Measurements from ENCODE around the gene ADGRB3. TPM values are rescaled to one million over a fixed set of nuclear protein-coding genes. Genes with fewer than 3 reads are reported as not detected.

The ADGRB3 gene
- total and polyA plus RNA-seq, 7 donors: 0.10 to 0.39 (median 0.21) TPM; not detected in 1

- Histone ChIP-seq H3K27me3 (ENCODE audit: insufficient read depth in 3 of 3, low read length in 2 of 3) (no peaks in the 10 kb centered on the region), H3K9me3 (no peaks in the 10 kb centered on the region), H3K4me3 (no peak overlapping the region), H3K4me1 (no peaks in the 10 kb centered on the region), H3K27ac (no peak overlapping the region), H3K36me3 (ENCODE audit: insufficient read depth in 1 of 2, low read depth in 1 of 2) (no peaks in the 10 kb centered on the region)
- ATAC-seq (no peak), DNase-seq (no peak)
- 49 to 60% (median 53%) methylated on average over 3 of the region's 3 CpGs for WGBS, 3 donors
- no peak for TF ChIP-seq CTCF (IDR thresholded peaks at IDR 0.05)
- intact Hi-C loops (cut with DNase I): no loop called here
These were observed 596.9 kb downstream of the ADGRB3 start for GRCh38 chr6:69232008-69232407.

DNA sequence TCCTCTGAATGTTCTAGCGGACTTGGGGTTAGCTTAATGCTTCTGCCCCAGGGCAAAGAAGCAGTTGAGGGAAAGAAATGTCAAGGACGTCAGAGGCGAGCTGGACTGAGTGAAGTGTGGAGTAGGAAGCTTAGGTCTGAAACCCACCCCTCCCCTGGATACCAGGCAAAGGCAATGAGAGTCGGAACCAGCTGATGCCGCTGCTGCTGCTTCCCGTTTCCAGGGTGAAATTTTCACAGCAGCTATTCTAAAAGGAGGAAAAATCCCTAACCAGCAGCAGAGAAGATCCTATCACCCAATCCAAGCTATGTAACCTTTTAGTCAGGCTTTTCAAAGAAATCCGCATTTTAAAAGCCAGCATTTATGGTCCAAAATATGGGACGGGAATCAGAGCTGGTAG, 597.4 kb downstream of the ADGRB3 start:
- H3K27me3 ChIP-seq (ENCODE audit: insufficient read depth in 3 of 3, low read length in 2 of 3): no peaks in the 10 kb centered on the region
- no peak overlapping the region for H3K27ac ChIP-seq
- WGBS, 3 donors: 13 to 19% (median 19%) methylated on average over 8 of the region's 8 CpGs
- DNase-seq (no peak), ATAC-seq (no peak)
- no peaks in the 10 kb centered on the region for H3K36me3 ChIP-seq (ENCODE audit: insufficient read depth in 1 of 2, low read depth in 1 of 2)
- intact Hi-C loops (cut with DNase I): no loop called here
- no peak for TF ChIP-seq CTCF (IDR thresholded peaks at IDR 0.05)
- no peaks in the 10 kb centered on the region for H3K4me1 ChIP-seq
- no peaks in the 10 kb centered on the region for H3K9me3 ChIP-seq
- H3K4me3 ChIP-seq: no peak overlapping the region

DNA sequence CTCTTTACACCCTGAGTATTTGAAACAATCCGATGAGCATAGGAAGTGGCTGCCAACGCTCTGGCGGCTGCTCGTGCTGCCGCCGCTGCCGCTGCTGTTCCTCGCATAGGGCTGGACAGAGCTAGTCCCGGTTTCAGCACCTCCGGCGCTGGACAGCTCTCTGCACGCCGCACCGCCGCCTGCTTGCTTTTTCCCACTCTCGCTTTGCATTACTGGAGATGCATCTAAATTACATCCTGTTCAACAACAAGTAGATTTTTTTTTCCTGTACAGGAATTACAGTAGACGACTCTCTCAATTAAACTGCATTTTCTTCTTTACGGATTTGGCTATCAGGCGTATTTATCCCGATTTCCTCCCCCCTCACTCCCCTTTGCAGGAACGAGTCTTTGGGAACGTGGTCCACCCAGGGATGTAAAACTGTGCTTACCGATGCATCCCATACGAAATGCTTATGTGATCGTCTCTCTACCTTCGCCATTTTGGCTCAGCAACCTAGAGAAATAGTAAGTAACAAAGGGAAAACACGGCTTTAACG, 597.9 kb downstream of the ADGRB3 start:
- intact Hi-C loops (cut with DNase I): no loop called here
- DNase-seq: peak; percentile 54 to 71
- H3K27ac ChIP-seq: no peak overlapping the region
- TF ChIP-seq CTCF (IDR thresholded peaks at IDR 0.05): no peak
- 3 to 4% (median 3%) methylated on average over 28 of the region's 28 CpGs for WGBS, 3 donors
- no peak overlapping the region for H3K4me3 ChIP-seq
- peak in 2 of 4 donors; percentile 64 to 68 for ATAC-seq
- H3K4me1 ChIP-seq: no peaks in the 10 kb centered on the region
- no peaks in the 10 kb centered on the region for H3K36me3 ChIP-seq (ENCODE audit: insufficient read depth in 1 of 2, low read depth in 1 of 2)
- H3K27me3 ChIP-seq (ENCODE audit: insufficient read depth in 3 of 3, low read length in 2 of 3): no peaks in the 10 kb centered on the region
- no peaks in the 10 kb centered on the region for H3K9me3 ChIP-seq

DNA sequence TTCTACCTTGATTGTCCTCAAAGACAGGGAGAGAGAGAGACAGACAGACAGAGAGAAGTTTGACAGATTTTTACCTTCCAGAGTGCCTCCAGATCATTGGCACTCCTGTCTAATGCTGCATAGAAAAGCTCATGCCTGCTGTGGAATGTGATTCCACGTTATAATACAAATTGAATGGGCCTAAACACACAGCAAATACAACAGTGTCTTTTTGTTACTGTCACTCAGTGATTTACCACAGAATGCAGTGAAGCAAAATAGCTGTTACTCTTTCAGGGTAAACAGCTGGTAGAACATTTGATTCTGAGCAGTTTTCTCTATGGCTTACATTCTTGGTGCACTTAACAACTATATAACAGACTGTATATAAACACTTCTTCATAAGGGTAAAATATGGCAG, 603.0 kb downstream of the ADGRB3 start:
- no peak overlapping the region for H3K27ac ChIP-seq
- no peak for DNase-seq
- intact Hi-C loops (cut with DNase I): no loop called here
- no peaks in the 10 kb centered on the region for H3K27me3 ChIP-seq (ENCODE audit: insufficient read depth in 3 of 3, low read length in 2 of 3)
- no peak for ATAC-seq
- WGBS, 3 donors: 6 to 15% (median 7%) methylated on average over 1 of the region's 1 CpG
- no peak for TF ChIP-seq CTCF (IDR thresholded peaks at IDR 0.05)
- H3K36me3 ChIP-seq (ENCODE audit: insufficient read depth in 1 of 2, low read depth in 1 of 2): no peaks in the 10 kb centered on the region
- H3K4me3 ChIP-seq: no peak overlapping the region
- H3K4me1 ChIP-seq: no peaks in the 10 kb centered on the region
- no peaks in the 10 kb centered on the region for H3K9me3 ChIP-seq

DNA sequence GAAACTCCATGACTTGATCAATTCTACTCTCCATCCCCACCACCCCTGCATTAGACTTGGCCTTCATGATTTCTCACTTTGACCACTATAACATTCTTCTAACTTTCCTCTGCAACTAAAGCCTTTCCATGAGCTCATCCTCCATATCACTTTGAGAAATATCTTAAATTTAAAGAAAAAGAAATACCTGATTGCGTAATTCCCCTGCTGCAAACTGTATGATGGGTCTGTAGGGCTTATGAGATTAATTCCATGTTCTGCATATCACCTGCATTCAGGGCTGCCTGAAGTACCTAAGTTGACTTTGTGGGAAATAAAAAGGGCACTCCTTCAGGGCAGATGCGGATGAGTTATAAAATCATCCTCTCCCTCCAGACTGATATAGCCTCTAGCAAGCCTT, 611.9 kb downstream of the ADGRB3 start:
- intact Hi-C loops (cut with DNase I): no loop called here
- 85 to 90% (median 86%) methylated on average over 2 of the region's 2 CpGs for WGBS, 3 donors
- H3K9me3 ChIP-seq: no peaks in the 10 kb centered on the region
- H3K4me1 ChIP-seq: no peaks in the 10 kb centered on the region
- no peaks in the 10 kb centered on the region for H3K36me3 ChIP-seq (ENCODE audit: insufficient read depth in 1 of 2, low read depth in 1 of 2)
- DNase-seq: no peak
- H3K27me3 ChIP-seq (ENCODE audit: insufficient read depth in 3 of 3, low read length in 2 of 3): no peaks in the 10 kb centered on the region
- ATAC-seq: no peak
- no peak overlapping the region for H3K4me3 ChIP-seq
- no peak overlapping the region for H3K27ac ChIP-seq
- TF ChIP-seq CTCF (IDR thresholded peaks at IDR 0.05): no peak

Measured in psoas muscle (tissue), 8 donors.